OCI-LY3 (cell line): Measurements from ENCODE around the gene SIRT3.

Source experiments
- EZH2phosphoT487 ChIP-seq: fragments of 200-600 bp; shearing (Covaris generic); IDR thresholded peaks from 2 replicates; pipeline ENCODE4 v1.6.1; 2018; ENCODE audit warnings: antibody characterized with exemption, mixed run types, low read depth
- TF ChIP-seq, protein P1 (sequence below): fragments of 200-600, 300-600 bp; sonication (generic); IDR thresholded peaks from 2 replicates; pipeline ENCODE4 v1.5.1; 2014; ENCODE audit warnings: antibody characterized with exemption, low read length, low read depth

DNA sequence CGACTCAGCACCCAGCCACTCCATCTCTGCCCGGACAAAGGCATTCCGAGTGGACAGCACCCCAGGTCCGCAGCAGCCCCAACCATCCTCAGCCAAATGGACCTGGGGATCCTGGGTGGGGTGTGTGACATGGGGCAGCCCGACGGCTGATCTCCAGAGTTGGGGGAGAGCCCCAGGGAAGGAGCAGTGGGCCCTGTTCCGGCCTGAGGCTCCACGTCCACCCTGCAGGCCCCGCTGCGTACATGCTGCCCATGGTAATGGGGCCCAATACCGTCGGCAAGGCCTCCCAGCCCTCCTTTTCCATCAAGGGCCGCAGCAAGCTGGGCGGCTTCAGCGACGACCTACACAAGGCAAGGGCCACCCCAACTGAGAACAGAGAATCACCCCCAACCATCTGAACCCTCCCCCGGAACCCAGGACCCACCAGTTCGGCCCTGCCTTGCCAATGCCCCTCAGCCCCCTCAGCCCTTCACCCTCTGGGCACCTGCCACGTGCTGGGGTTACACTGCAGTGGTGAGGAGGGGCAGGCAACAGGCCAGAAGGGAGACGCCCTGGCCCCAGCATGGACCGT lies 37.8 kb downstream of the SIRT3 start:
- TF ChIP-seq, protein P1, sequence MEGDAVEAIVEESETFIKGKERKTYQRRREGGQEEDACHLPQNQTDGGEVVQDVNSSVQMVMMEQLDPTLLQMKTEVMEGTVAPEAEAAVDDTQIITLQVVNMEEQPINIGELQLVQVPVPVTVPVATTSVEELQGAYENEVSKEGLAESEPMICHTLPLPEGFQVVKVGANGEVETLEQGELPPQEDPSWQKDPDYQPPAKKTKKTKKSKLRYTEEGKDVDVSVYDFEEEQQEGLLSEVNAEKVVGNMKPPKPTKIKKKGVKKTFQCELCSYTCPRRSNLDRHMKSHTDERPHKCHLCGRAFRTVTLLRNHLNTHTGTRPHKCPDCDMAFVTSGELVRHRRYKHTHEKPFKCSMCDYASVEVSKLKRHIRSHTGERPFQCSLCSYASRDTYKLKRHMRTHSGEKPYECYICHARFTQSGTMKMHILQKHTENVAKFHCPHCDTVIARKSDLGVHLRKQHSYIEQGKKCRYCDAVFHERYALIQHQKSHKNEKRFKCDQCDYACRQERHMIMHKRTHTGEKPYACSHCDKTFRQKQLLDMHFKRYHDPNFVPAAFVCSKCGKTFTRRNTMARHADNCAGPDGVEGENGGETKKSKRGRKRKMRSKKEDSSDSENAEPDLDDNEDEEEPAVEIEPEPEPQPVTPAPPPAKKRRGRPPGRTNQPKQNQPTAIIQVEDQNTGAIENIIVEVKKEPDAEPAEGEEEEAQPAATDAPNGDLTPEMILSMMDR: no peak
- TF ChIP-seq EZH2phosphoT487: no peak
